ENCODE data around the gene MPP3. TPM values are rescaled to one million over a fixed set of nuclear protein-coding genes. Genes with fewer than 3 reads are reported as not detected.

Gene MPP3
- total RNA-seq, 1 donor from 2014 or later, result 22.9 TPM

DNA sequence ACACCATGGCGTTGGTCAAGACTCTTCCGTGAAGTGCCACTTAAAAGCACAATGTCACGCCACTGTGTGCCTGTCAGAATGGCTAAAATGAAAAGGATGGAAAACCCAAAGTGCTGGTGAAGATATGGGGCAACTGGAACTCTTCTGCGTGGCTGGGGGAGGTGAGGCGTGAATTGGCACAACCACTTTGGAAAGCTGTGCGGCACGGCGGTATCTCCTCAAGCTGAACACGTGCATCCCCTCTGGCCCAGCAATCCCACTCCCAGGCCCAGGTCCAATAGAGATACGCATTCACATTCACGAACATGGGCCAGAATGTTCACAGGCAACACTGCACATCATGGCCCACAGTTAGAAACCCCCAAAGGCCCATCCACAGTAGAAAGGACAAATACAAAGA is 63.1 kb downstream of the MPP3 start:
- Mint-ChIP-seq H3K4me3 (no peak overlapping the region), H3K9me3 (no peaks in the 10 kb centered on the region), H3K27ac (no peak overlapping the region), H3K36me3 (peaks cover 41% of the 10 kb centered on the region), H3K4me1 (no peaks in the 10 kb centered on the region), H3K27me3 (ENCODE audit: low read depth) (no peaks in the 10 kb centered on the region)
- no peak for TF ChIP-seq CTCF (IDR thresholded peaks at IDR 0.05; ENCODE audit: unreplicated experiment)
- no peak for DNase-seq (ENCODE audit: low spot score in 2 of 2, unreplicated experiment in 2 of 2)

DNA sequence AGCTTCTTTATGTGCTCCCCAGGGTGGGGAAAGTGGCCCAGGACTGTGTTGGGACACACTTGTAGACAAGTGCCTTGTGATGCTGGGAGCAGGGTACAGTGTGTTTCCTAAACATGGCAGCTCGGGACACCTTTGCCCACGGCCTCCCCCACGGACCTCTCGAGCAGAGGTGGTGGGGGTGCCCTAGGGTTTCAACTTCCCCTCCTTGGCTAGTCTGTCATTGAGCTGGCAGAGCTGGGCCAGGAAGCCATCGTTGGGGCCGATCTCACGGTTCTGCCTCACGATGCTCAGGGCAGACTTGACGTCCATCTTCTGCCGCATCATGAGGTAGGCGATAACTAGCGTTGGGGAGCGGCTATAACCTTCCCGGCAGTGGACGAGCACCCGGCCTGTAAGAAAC is 63.5 kb downstream of the MPP3 start:
- H3K36me3 Mint-ChIP-seq, result peaks cover 41% of the 10 kb centered on the region
- no peak overlapping the region for H3K4me3 Mint-ChIP-seq
- no peak for TF ChIP-seq CTCF (IDR thresholded peaks at IDR 0.05; ENCODE audit: unreplicated experiment)
- no peaks in the 10 kb centered on the region for H3K4me1 Mint-ChIP-seq
- no peaks in the 10 kb centered on the region for H3K27me3 Mint-ChIP-seq (ENCODE audit: low read depth)
- no peak overlapping the region for H3K27ac Mint-ChIP-seq
- DNase-seq (ENCODE audit: low spot score in 2 of 2, unreplicated experiment in 2 of 2), result no peak
- H3K9me3 Mint-ChIP-seq, result no peaks in the 10 kb centered on the region

DNA sequence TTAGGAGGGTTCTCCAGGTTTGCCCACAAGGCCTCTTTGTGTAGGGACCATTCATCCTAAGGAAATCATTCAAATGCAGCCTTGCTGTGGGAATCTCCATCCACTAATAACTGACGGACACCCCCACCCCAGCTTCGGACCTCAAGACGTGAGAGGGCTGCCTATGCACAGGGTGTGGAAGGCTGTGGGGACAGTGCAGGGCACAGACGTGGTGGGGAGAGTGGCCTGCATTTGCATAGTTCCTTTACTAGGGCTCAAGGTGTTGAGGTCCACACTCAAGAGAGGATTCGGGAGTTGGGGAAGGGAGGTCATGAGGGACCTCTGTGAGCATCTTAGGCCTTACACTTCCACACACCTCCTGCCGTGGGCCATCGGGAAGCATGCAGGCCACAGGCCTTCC is 64.0 kb downstream of the MPP3 start:
- H3K36me3 Mint-ChIP-seq, result peaks cover 41% of the 10 kb centered on the region
- H3K9me3 Mint-ChIP-seq, result no peaks in the 10 kb centered on the region
- H3K4me3 Mint-ChIP-seq, result no peak overlapping the region
- DNase-seq (ENCODE audit: low spot score in 2 of 2, unreplicated experiment in 2 of 2), result no peak
- H3K4me1 Mint-ChIP-seq, result no peaks in the 10 kb centered on the region
- H3K27ac Mint-ChIP-seq, result no peak overlapping the region
- no peak for TF ChIP-seq CTCF (IDR thresholded peaks at IDR 0.05; ENCODE audit: unreplicated experiment)
- H3K27me3 Mint-ChIP-seq (ENCODE audit: low read depth), result no peaks in the 10 kb centered on the region

DNA sequence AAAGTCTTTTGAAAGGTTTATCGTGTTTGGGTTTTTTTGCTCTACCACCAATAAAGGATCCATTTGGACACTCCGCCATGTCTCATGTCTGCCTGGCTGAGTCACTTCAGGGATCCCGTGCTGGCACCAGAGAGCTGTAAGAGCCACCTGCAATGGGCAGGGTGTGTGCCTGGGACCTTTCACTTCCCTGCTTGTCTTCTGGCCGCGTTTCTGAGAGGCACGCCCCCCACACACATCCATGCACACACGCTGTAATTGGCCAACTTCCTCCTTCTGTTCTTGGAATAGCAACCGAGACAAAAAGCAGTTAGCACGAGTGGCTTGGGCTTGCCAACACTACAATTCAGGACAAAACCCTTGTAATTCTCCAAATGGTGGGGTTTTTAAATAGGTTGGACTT is 64.6 kb downstream of the MPP3 start:
- Mint-ChIP-seq H3K4me1 (no peaks in the 10 kb centered on the region), H3K27ac (no peak overlapping the region), H3K27me3 (ENCODE audit: low read depth) (no peaks in the 10 kb centered on the region), H3K9me3 (no peaks in the 10 kb centered on the region), H3K4me3 (no peak overlapping the region), H3K36me3 (peaks cover 38% of the 10 kb centered on the region)
- no peak for TF ChIP-seq CTCF (IDR thresholded peaks at IDR 0.05; ENCODE audit: unreplicated experiment)
- no peak for DNase-seq (ENCODE audit: low spot score in 2 of 2, unreplicated experiment in 2 of 2)

DNA sequence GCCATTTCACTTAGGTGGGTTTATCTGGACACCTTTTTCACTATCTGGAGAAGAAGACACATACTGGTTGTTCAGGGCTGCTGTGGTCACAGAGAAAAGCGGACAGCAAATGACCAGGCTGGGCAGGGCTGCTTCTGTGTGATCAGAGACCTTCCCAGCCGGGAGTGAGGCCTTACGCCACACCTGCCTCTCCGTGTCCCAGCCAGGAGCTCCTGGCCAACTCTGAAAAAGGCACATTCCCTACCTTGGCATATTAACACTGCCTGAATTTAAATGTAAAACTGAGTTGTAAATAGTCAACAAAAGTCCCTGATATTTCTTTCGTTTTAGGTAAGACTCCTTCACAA is 65.3 kb downstream of the MPP3 start:
- DNase-seq (ENCODE audit: low spot score in 2 of 2, unreplicated experiment in 2 of 2), result no peak
- H3K4me3 Mint-ChIP-seq, result no peak overlapping the region
- no peaks in the 10 kb centered on the region for H3K4me1 Mint-ChIP-seq
- H3K27ac Mint-ChIP-seq, result no peak overlapping the region
- peaks cover 31% of the 10 kb centered on the region for H3K36me3 Mint-ChIP-seq
- H3K9me3 Mint-ChIP-seq, result no peaks in the 10 kb centered on the region
- TF ChIP-seq CTCF (IDR thresholded peaks at IDR 0.05; ENCODE audit: unreplicated experiment), result no peak
- no peaks in the 10 kb centered on the region for H3K27me3 Mint-ChIP-seq (ENCODE audit: low read depth)

GRCh38 chr17:43767053-43767712 is 65.8 kb downstream of the MPP3 start:
- no peak for DNase-seq (ENCODE audit: low spot score in 2 of 2, unreplicated experiment in 2 of 2)
- Mint-ChIP-seq H3K36me3 (peaks cover 26% of the 10 kb centered on the region), H3K9me3 (no peaks in the 10 kb centered on the region), H3K4me1 (no peaks in the 10 kb centered on the region), H3K4me3 (no peak overlapping the region), H3K27me3 (ENCODE audit: low read depth) (no peaks in the 10 kb centered on the region), H3K27ac (no peak overlapping the region)
- TF ChIP-seq CTCF (IDR thresholded peaks at IDR 0.05; ENCODE audit: unreplicated experiment), result no peak

Measured in mesothelial cell of epicardium (in vitro differentiated cells).